Panc1 (cell line): ENCODE results near the gene POLN. TPM values are rescaled to one million over a fixed set of nuclear protein-coding genes. Genes with fewer than 3 reads are reported as not detected.

ENCODE experiments used
- ATAC-seq: fragments of 200-7000 bp; cut with Tn5 transposase; 2 replicates; pipeline ENCODE4 v1.9.1; 2020; ENCODE audit warnings: mild to moderate bottlenecking, moderate library complexity
- BruUV-seq: library from RNA; stranded (reverse); fragments of 400-500 nt; replicated peaks from 2 replicates; lab custom pipeline; 2021; lab: Mats Ljungman, UMichigan
- CTCF ChIA-PET: fragments of 300-600 bp; sonication (Branson Sonifier 250); formaldehyde crosslinking; loops from one replicate; lab custom pipeline; 2022; ENCODE audit warnings: antibody characterized with exemption; lab: Charles Lee
- POLR2A ChIA-PET: fragments of 300-600 bp; sonication (Branson Sonifier 250); formaldehyde crosslinking; loops from one replicate; lab custom pipeline; 2022; ENCODE audit warnings: antibody characterized with exemption; lab: Charles Lee
- DNase-seq: peaks from one replicate; pipeline ENCODE4 v3.0.0-alpha.2; 2010; ENCODE audit warnings: low read depth, low spot score
- H3K27ac ChIP-seq: 2 replicates; pipeline ENCODE4 v1.5.1; 2011; ENCODE audit warnings: mild to moderate bottlenecking, low read length, inconsistent platforms
- H3K27me3 ChIP-seq: fragments of 200-500 bp; sonication (Bioruptor generic); 2 replicates; pipeline ENCODE4 v1.6.0; 2014; ENCODE audit warnings: low read length, inconsistent platforms; ENCODE audit not compliant: control insufficient read depth, insufficient read depth
- H3K36me3 ChIP-seq: fragments of 200-500 bp; sonication (Bioruptor generic); 2 replicates; pipeline ENCODE4 v1.5.1; 2014; ENCODE audit warnings: inconsistent platforms, mild to moderate bottlenecking, low read length, moderate library complexity; ENCODE audit not compliant: control insufficient read depth, insufficient read depth
- H3K4me1 ChIP-seq: 2 replicates; pipeline ENCODE4 v1.5.1; 2011; ENCODE audit warnings: inconsistent platforms, mild to moderate bottlenecking, low read length, moderate library complexity; ENCODE audit not compliant: control insufficient read depth, insufficient read depth
- H3K4me3 ChIP-seq, 2 experiments: 2 replicates each; pipeline ENCODE4 v1.5.1; 2011 to 2012; ENCODE audit warnings: low read depth in 2 of 2, low read length in 2 of 2, mild to moderate bottlenecking in 2 of 2, inconsistent platforms in 1 of 2, moderate library complexity in 1 of 2
- H3K9me3 ChIP-seq: fragments of 200-500 bp; sonication (Bioruptor generic); 2 replicates; pipeline ENCODE4 v1.5.1; 2014; ENCODE audit warnings: low read depth, mild to moderate bottlenecking, inconsistent platforms, low read length, moderate library complexity; ENCODE audit not compliant: control insufficient read depth, insufficient read depth
- CTCF ChIP-seq: fragments of 450-650 bp; IDR thresholded peaks from 2 replicates; pipeline ENCODE4 v1.5.1; 2017; ENCODE audit warnings: mild to moderate bottlenecking
- POLR2AphosphoS5 ChIP-seq: IDR thresholded peaks from 2 replicates; pipeline ENCODE4 v1.6.1; 2012; ENCODE audit warnings: mild to moderate bottlenecking, low read depth, low read length, moderate library complexity
- REST ChIP-seq, 2 experiments: IDR thresholded peaks; 2 replicates each; pipeline ENCODE4 v1.6.1; 2011 to 2012; ENCODE audit warnings: low read depth in 2 of 2, control low read depth in 1 of 2, low read length in 1 of 2, mild to moderate bottlenecking in 1 of 2, moderate library complexity in 1 of 2; ENCODE audit not compliant: insufficient read depth in 1 of 2
- SIN3A ChIP-seq: IDR thresholded peaks from 2 replicates; pipeline ENCODE4 v1.6.1; 2012; ENCODE audit warnings: low read depth, mild to moderate bottlenecking, low read length, moderate library complexity, borderline replicate concordance; ENCODE audit not compliant: insufficient read depth
- TCF7L2 ChIP-seq: IDR thresholded peaks from 2 replicates; pipeline ENCODE4 v1.6.1; 2011; ENCODE audit warnings: mild to moderate bottlenecking, low read depth, low read length, inconsistent platforms
- in situ Hi-C: cut with HindIII; loops from 2 replicates; pipeline ENCODE4 v1.10.0; 2016; ENCODE audit warnings: low sequenced_read_pairs, low pct_unique_long_range_greater_than_20kb
- intact Hi-C: fragments of 100-400 bp; cut with micrococcal nuclease; formaldehyde crosslinking; loops from one replicate; pipeline ENCODE4 v1.10.0; 2022; ENCODE audit not compliant: unreplicated experiment
- total RNA-seq: library from RNA; stranded (reverse); gene quantifications from one replicate; pipeline ENCODE4 v1.2.1, GENCODE V29; 2021; ENCODE audit not compliant: unreplicated experiment

The POLN gene
- total RNA-seq, 1 experiment from 2014 or later: 4.3 TPM

- DNase-seq (no peak), ATAC-seq (no peak)
- intact Hi-C loops: no loop called here
- Histone ChIP-seq H3K27ac (no peak overlapping the region), H3K9me3 (no peaks in the 10 kb centered on the region), H3K4me1 (no peaks in the 10 kb centered on the region), H3K36me3 (no peaks in the 10 kb centered on the region), H3K4me3 (no peak overlapping the region), H3K27me3 (no peaks in the 10 kb centered on the region)
- POLR2A ChIA-PET: interaction anchor here (0.5 kb wide), 1 partner anchor 158 kb away, joined by 4 read pairs; no protein-coding TSS in a partner anchor
- no TSS peak for BruUV-seq
- no peak for TF ChIP-seq REST (IDR thresholded peaks at IDR 0.05; ENCODE audit: insufficient read depth in 1 of 2, low read depth in 2 of 2, low read length in 1 of 2)
- no peak for TF ChIP-seq SIN3A
- TF ChIP-seq CTCF: no peak
- no peak for TF ChIP-seq POLR2AphosphoS5
- CTCF ChIA-PET: interaction anchor here (0.6 kb wide), 1 partner anchor 114 kb away, joined by 3 read pairs; no protein-coding TSS in a partner anchor
- in situ Hi-C loops: no loop called here
Observed at GRCh38 chr4:2286904-2287593, 45.1 kb upstream of the POLN start.

GRCh38 chr4:2285613-2286381 lies 43.9 kb upstream of the POLN start:
- H3K36me3 ChIP-seq: no peaks in the 10 kb centered on the region
- in situ Hi-C loops (no loop called here), intact Hi-C loops (no loop called here)
- DNase-seq (no peak), ATAC-seq (no peak)
- no peaks in the 10 kb centered on the region for H3K4me1 ChIP-seq
- H3K27ac ChIP-seq: no peak overlapping the region
- ChIA-PET CTCF (no interaction called here), POLR2A (no interaction called here)
- H3K27me3 ChIP-seq: no peaks in the 10 kb centered on the region
- BruUV-seq: no TSS peak
- no peaks in the 10 kb centered on the region for H3K9me3 ChIP-seq
- no peak overlapping the region for H3K4me3 ChIP-seq
- TF ChIP-seq TCF7L2 (no peak), REST (IDR thresholded peaks at IDR 0.05; ENCODE audit: insufficient read depth in 1 of 2, low read depth in 2 of 2, low read length in 1 of 2) (no peak), SIN3A (no peak), CTCF (no peak), POLR2AphosphoS5 (no peak)
